ENCODE measurements around the gene OLIG1. TPM values are rescaled to one million over a fixed set of nuclear protein-coding genes. Genes with fewer than 3 reads are reported as not detected.

OLIG1 gene
- total RNA-seq, 1 experiment from 2014 or later: not detected

- POLR2A ChIA-PET (ENCODE audit: unreplicated experiment): interaction anchor here (0.7 kb wide), 1 partner anchor 28 kb away, joined by 4 read pairs; no protein-coding TSS in a partner anchor
These were observed 698 bp upstream of the OLIG1 start for GRCh38 chr21:33069243-33069642.

GRCh38 chr21:33069645-33069993 lies 322 bp upstream of the OLIG1 start:
- Histone ChIP-seq H3K9me2 (replicated peaks; ENCODE audit: low read length) (no peaks in the 10 kb centered on the region), H3K4me3 (ENCODE audit: low read length) (peak overlapping the region; percentile 68), H3K27me3 (ENCODE audit: low read length) (peaks cover 89% of the 10 kb centered on the region), H3K9me3 (ENCODE audit: low read length) (no peaks in the 10 kb centered on the region), H3K36me3 (ENCODE audit: low read depth, low read length) (no peaks in the 10 kb centered on the region), H4K20me1 (ENCODE audit: low read length) (no peaks in the 10 kb centered on the region), H3F3A (ENCODE audit: low read length, unreplicated experiment) (no peaks in the 10 kb centered on the region), H3K79me2 (ENCODE audit: low read length) (no peaks in the 10 kb centered on the region), H3K9ac (ENCODE audit: low read length) (no peak overlapping the region), H3K4me2 (ENCODE audit: low read length) (peak overlapping the region; percentile 93), H2AFZ (ENCODE audit: low read length) (peak overlapping the region; percentile 84), H3K27ac (ENCODE audit: low read length) (no peak overlapping the region), H3K4me1 (ENCODE audit: insufficient read depth, low read length) (no peaks in the 10 kb centered on the region)
- POLR2A ChIA-PET (ENCODE audit: unreplicated experiment): interaction anchor here (0.7 kb wide), 1 partner anchor 27 kb away, joined by 4 read pairs; no protein-coding TSS in a partner anchor
- no TSS peak for BruUV-seq (replicated peaks)
- DNase-seq: no peak
- ATAC-seq: no peak
- intact Hi-C loops (cut with micrococcal nuclease): no loop called here
- CTCF ChIA-PET: no interaction called here
- no peak for TF ChIP-seq EZH2phosphoT487 (IDR thresholded peaks at IDR 0.05; ENCODE audit: borderline replicate concordance, low read length)
- no peak for TF ChIP-seq EZH2 (IDR thresholded peaks at IDR 0.05; ENCODE audit: low read length, unreplicated experiment)

More at GRCh38 chr21:33069243-33069642, 698 bp upstream of the OLIG1 start:
- DNase-seq (no peak), ATAC-seq (no peak)
- H3K27me3 ChIP-seq (ENCODE audit: low read length): peaks cover 85% of the 10 kb centered on the region
- peak overlapping the region; percentile 93 for H3K4me2 ChIP-seq (ENCODE audit: low read length)
- CTCF ChIA-PET: no interaction called here
- H2AFZ ChIP-seq (ENCODE audit: low read length): no peak overlapping the region
- intact Hi-C loops (cut with micrococcal nuclease): no loop called here
- H3K79me2 ChIP-seq (ENCODE audit: low read length): no peaks in the 10 kb centered on the region
- H3K9me2 ChIP-seq (replicated peaks; ENCODE audit: low read length): no peaks in the 10 kb centered on the region
- H3K27ac ChIP-seq (ENCODE audit: low read length): no peak overlapping the region
- no peaks in the 10 kb centered on the region for H4K20me1 ChIP-seq (ENCODE audit: low read length)
- no TSS peak for BruUV-seq (replicated peaks)
- peak overlapping the region; percentile 68 for H3K4me3 ChIP-seq (ENCODE audit: low read length)
- no peak overlapping the region for H3K9ac ChIP-seq (ENCODE audit: low read length)
- TF ChIP-seq EZH2phosphoT487 (IDR thresholded peaks at IDR 0.05; ENCODE audit: borderline replicate concordance, low read length) (no peak), CTCF (conservative IDR thresholded peaks at IDR 0.05; ENCODE audit: low read depth, low read length) (no peak), EZH2 (IDR thresholded peaks at IDR 0.05; ENCODE audit: low read length, unreplicated experiment) (no peak)
- H3K4me1 ChIP-seq (ENCODE audit: insufficient read depth, low read length): no peaks in the 10 kb centered on the region
- H3K9me3 ChIP-seq (ENCODE audit: low read length): no peaks in the 10 kb centered on the region
- no peaks in the 10 kb centered on the region for H3K36me3 ChIP-seq (ENCODE audit: low read depth, low read length)
- no peaks in the 10 kb centered on the region for H3F3A ChIP-seq (ENCODE audit: low read length, unreplicated experiment)

GRCh38 chr21:33070744-33070997 lies 730 bp downstream of the OLIG1 start:
- Histone ChIP-seq H3K4me3 (ENCODE audit: low read length) (peak overlapping the region; percentile 68), H2AFZ (ENCODE audit: low read length) (peak overlapping the region; percentile 84; the same call in 1 of the 2 replicates), H3K79me2 (ENCODE audit: low read length) (no peaks in the 10 kb centered on the region), H3K4me2 (ENCODE audit: low read length) (peak overlapping the region; percentile 93), H3F3A (ENCODE audit: low read length, unreplicated experiment) (no peaks in the 10 kb centered on the region), H3K4me1 (ENCODE audit: insufficient read depth, low read length) (no peaks in the 10 kb centered on the region), H3K9ac (ENCODE audit: low read length) (no peak overlapping the region), H3K9me2 (replicated peaks; ENCODE audit: low read length) (no peaks in the 10 kb centered on the region), H4K20me1 (ENCODE audit: low read length) (no peaks in the 10 kb centered on the region), H3K27me3 (ENCODE audit: low read length) (peaks cover 90% of the 10 kb centered on the region), H3K36me3 (ENCODE audit: low read depth, low read length) (no peaks in the 10 kb centered on the region), H3K27ac (ENCODE audit: low read length) (no peak overlapping the region), H3K9me3 (ENCODE audit: low read length) (no peaks in the 10 kb centered on the region)
- TF ChIP-seq CTCF (conservative IDR thresholded peaks at IDR 0.05; ENCODE audit: low read depth, low read length): no peak
- TF ChIP-seq EZH2phosphoT487 (IDR thresholded peaks at IDR 0.05; ENCODE audit: borderline replicate concordance, low read length): no peak
- TF ChIP-seq EZH2 (IDR thresholded peaks at IDR 0.05; ENCODE audit: low read length, unreplicated experiment): no peak
- CTCF ChIA-PET: no interaction called here
- no TSS peak for BruUV-seq (replicated peaks)
- ATAC-seq (peak; percentile 42), DNase-seq (no peak)
- POLR2A ChIA-PET (ENCODE audit: unreplicated experiment): no interaction called here
- intact Hi-C loops (cut with micrococcal nuclease): no loop called here

All from PC-3 (cell line).